Fibroblast of skin of scalp (primary cell): ENCODE measurements around the gene VSNL1.

Experiments
- DNase-seq: peaks from one replicate; pipeline ENCODE4 v3.0.0-alpha.2; 2013

VSNL1 gene

DNA sequence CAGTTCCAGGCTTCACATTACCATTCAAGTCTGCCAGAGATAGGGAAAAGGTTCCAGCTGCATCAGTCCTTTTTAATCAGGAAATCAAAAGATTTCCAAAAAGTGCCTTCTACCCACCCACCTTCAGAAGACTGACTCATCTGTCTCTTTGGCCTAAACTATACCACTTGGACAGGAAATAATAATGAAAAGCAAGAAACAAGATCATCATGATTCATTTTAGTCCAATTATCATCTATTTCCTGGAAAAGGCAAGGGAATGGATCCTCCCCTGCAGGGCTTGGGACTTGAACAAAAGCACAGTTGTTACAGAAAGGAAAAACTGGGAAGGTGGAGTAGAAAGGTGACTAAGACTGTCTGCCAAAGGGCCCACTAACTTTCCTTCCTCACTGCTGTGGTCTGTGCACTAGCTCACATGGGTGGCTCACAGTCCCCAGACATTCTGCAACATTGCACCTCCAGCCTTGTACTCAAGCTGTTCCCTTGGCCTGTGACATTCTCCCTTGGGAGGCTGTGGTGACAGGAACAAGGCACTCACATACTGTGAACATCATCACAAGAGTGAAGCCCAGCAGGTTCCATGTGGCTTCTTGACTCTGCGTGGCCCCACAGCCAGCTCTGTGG, 75.3 kb downstream of the VSNL1 start:
- DNase-seq, result peak; percentile 26

DNA sequence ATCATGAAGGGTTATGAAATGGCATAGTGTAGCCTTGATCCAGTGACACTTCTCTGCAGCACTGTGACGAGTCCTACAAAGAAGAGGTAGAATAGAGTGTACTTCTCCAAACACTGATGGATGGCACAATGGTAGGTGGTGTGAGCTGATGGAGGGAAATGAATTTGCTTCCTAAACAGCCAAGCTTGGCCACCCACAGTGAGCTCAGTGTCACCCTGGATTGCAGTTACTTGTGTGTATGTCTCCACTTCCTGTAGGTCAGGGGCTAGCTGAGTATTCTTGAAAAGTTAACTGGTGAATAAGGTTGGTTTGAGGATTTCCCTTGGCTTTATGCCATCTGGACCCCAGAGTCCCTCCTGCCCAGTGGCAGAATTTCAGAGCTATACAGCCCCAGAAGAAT, 75.9 kb downstream of the VSNL1 start:
- no peak for DNase-seq

DNA sequence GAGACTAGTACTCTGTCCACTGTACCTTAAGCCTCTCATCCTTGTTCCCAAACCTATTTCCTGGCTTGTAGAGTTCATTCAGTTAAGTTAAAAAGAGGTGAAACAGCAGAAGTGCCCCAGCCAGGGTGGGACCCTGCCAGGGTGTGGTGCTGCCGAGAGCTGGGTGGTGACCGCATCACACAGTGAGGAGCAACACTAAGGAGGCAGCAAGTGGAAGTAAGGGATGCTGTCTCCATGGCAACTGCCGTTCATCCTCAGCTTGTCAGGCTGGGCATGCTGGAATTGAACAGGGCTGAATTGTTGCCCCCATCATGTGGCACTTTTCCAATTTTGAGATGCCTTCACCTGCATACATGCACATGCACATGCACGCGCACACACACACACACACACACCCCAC, 77.0 kb downstream of the VSNL1 start:
- no peak for DNase-seq

GRCh38 chr2:17617955-17618354, 77.5 kb downstream of the VSNL1 start:
- DNase-seq, result no peak

DNA sequence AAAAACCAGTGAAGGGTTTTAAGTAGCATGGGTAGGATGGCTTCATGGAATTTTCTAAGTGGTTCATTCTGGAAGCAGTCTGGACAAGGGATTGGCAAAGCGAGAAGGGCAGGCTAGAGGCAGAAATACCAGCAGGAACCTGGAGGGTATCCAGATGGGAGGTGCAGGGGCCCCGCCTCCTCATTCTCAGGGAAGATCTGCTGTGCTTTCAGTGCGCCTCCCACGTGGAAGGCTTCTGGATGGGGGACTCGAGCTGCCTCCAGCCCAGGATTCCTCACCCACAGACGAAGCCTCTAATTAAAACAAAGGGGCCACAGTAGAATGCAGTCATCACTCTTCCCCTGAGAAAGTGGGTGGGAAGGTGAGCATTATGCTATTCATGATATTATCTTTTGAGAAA, 79.8 kb downstream of the VSNL1 start:
- peak; percentile 50 for DNase-seq

GRCh38 chr2:17620841-17621240, 80.3 kb downstream of the VSNL1 start:
- DNase-seq, result peak; percentile 39

GRCh38 chr2:17621781-17622180, 81.3 kb downstream of the VSNL1 start:
- peak; percentile 82 for DNase-seq

DNA sequence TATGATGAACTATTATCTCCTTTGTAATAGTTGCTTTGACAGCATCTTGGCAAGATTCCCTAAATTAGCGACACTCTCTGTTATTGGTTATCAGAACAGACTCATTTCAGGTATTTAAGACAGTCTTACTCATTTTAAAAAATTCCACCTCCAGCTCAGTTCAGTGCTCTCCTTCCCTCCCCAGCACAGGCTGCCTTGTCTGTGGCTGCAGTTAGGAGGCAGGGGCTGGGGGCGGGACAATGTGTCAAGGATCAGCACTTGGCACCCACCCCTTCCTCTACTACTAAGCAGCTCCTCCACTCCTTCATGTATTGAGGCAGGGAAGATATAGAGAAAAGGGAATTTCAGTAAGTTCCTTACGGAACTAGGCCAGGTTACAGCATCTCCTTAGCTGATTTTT, 85.0 kb downstream of the VSNL1 start:
- DNase-seq, result no peak

DNA sequence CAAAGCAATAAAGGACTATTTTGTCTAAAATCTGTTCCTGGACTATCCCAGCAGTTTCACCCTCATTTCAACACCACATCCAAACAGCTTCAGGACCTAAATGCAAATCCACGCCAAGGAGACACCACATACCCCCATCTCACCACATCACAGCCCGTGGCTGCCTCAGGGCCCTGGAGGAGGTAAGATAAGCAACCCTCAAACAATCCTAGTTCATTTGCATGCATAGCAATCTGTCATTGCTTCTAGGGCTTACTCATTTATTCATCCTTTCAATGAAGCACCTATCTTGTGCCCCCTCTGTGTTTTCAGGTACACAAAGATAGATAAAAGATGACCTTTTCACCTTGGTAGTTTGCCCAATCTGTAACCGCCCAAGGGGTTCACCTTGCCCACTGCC, 86.5 kb downstream of the VSNL1 start:
- no peak for DNase-seq

DNA sequence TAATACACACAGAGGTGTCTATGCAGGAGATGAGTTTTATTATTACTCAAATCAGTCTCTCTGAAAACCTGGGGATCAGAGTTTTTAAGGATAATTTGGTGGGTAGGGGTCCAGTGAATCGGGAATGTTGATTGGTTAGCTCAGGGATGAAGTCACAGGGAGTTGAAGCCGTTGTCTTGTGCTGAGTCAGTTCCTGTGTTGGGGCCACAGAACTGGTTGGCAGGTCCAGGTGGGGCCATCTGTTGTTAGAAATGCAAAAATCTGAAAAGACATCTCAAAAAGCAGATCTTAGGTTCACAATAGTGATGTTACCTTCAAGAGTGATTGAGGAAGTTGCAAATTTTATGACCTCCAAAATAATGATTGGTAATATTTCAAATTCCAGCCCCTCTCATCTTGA, 86.9 kb downstream of the VSNL1 start:
- DNase-seq, result no peak

GRCh38 chr2:17628349-17629261, 88.1 kb downstream of the VSNL1 start:
- no peak for DNase-seq

GRCh38 chr2:17630089-17630488, 89.6 kb downstream of the VSNL1 start:
- DNase-seq, result no peak

GRCh38 chr2:17634997-17635396, 94.5 kb downstream of the VSNL1 start:
- no peak for DNase-seq

DNA sequence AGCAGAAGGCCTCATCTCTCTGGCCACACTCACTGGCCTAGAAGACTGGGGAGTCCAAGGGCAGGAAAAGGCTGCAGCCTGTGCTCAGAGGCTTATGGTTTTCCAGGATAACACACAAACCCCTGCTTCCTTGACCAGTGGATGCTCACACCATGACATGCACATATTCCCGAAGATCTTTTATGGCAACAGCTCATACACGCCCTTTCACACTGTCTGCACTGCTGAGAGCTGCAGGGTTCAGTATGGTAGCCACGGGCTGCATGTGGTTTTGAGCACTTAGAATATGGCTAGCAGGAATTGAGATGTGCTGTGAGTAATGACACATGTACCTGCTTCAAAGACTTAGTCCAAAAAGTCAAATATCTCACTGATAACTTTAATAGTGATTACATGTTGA, 95.8 kb downstream of the VSNL1 start:
- DNase-seq, result no peak

- no peak for DNase-seq
Measured at GRCh38 chr2:17637131-17637906, 96.8 kb downstream of the VSNL1 start.

DNA sequence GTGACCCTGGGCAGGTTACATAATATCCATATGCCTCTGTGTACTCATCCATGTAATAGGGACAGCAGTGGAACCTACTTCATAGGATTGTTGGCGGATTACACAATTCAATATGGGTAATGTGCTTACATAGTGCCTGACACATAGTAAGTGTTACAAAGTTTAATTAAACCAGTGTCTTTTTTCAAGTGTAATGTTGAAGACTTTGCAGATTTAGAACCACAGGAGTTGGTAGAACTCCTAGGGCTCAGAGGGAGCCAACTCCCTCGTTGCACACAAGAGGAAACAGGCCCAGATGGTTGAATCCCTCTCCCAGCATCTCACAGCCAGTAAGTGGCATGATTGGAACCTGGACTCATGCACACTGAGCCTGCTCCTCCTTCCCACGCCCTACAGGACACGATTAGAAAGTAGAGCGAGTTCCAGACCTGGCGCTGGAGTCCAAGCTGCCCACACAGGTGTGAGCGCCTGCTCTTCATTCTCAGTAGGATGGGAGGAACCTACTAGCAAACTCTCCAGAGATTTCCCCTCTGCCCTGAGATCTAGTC, 97.8 kb downstream of the VSNL1 start:
- DNase-seq, result no peak

DNA sequence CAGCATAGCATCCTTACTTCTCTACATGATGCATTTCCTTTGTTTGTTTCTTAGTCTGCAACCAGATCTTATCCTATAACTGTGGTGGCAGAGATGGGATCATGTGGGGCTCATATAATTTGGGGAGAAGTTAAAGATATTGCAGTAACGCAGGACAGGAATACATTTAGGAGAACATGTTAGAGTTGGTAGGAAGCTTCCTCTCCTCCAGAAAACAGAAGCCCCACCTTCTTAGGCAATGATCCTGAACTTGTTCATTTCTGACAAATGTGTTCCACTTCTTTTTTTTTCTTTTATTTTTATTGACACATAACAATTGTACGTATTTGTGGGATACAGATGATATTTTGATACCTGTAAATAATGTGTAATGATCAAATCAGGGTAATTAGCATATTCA, 99.9 kb downstream of the VSNL1 start:
- DNase-seq, result no peak

DNA sequence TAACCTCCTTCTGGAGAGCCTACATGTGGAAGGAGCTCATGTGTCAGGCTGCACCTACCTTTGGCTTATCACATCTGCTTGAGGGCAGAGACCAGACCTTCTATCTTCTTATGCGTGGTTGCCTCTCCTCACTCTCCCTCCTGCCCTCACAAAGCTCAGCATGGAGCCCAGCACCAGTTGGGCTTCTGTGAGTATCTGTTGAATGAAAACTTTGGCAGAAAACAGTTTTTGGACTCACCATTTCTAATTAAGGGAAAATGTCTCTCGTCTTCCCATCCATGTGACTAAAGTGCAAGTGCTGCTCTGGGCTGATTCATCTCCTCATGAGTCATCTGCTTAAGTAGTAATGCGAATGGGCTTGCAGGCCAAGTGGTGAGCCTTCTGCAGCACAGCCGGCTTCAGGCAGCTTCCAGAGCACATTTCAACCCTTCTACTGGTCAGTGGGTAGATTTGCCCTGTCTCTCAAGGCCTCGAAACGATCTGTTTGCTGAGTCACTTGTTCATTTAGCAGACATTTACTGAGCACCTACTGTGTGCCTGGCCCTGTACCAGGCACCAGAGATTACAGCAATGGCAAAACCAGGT, 102.6 kb downstream of the VSNL1 start:
- DNase-seq, result peak; percentile 92

GRCh38 chr2:17644997-17645720, 104.7 kb downstream of the VSNL1 start:
- no peak for DNase-seq

DNA sequence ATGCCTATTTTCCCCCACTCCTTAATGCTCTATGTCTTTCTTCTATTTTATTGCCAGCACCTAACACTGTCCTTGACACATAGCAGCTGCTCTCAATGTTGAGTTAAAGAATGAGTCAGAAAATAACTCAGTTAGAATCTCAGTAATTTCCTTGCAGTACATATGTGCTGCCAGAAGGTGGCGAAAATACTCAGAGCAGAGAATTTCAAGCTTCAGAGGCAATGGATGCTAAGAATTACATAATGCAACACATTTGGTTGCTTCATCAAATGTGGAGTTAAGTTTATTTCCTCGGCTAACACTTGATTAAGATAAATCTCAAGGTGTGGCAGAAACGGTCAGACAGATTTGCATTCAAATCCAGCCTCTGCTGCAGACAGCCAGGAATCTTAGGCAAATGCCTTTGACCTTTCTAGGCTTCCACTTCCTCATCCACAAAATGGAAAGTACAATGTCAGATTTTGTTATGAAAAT, 105.6 kb downstream of the VSNL1 start:
- DNase-seq, result peak; percentile 85

GRCh38 chr2:17646838-17647701, 106.6 kb downstream of the VSNL1 start:
- DNase-seq, result no peak
